MCF 10A (cell line): ENCODE results near the gene DCLK3. TPM values are rescaled to one million over a fixed set of nuclear protein-coding genes. Genes with fewer than 3 reads are reported as not detected.
A peak's percentile ranks its signal among the peaks of the same experiment; 100 is the strongest.

Experiments used
- BruUV-seq: library from RNA; stranded (reverse); fragments of 400-500 nt; replicated peaks from 2 replicates; lab custom pipeline; 2021; lab: Mats Ljungman, UMichigan
- CTCF ChIA-PET: fragments of 300-600 bp; sonication (Branson Sonifier 250); formaldehyde crosslinking; extraction: SDS; loops from one replicate; lab custom pipeline; 2021; ENCODE audit warnings: antibody characterized with exemption, inconsistent platforms; lab: Yijun Ruan, JAX
- POLR2A ChIA-PET: fragments of 300-600, 350-650 bp; sonication (Branson Sonifier 250); formaldehyde crosslinking; extraction: SDS; loops from one replicate; lab custom pipeline; 2020; ENCODE audit warnings: antibody characterized with exemption, inconsistent platforms; lab: Yijun Ruan, JAX
- DNase-seq: peaks from one replicate; pipeline ENCODE4 v3.0.0-alpha.2; 2018; ENCODE audit not compliant: unreplicated experiment
- H3K27ac Mint-ChIP-seq: one replicate; pipeline ENCODE4 v1.8.0; 2022; ENCODE audit warnings: mild to moderate bottlenecking, low read depth, mixed read lengths; ENCODE audit not compliant: unreplicated experiment
- H3K27me3 Mint-ChIP-seq: one replicate; pipeline ENCODE4 v1.8.0; 2022; ENCODE audit warnings: mixed read lengths; ENCODE audit not compliant: insufficient read depth, unreplicated experiment
- H3K36me3 Mint-ChIP-seq: one replicate; pipeline ENCODE4 v1.8.0; 2022; ENCODE audit warnings: mild to moderate bottlenecking, moderate library complexity, mixed read lengths; ENCODE audit not compliant: insufficient read depth, unreplicated experiment
- H3K4me1 Mint-ChIP-seq: one replicate; pipeline ENCODE4 v1.8.0; 2022; ENCODE audit warnings: mixed read lengths; ENCODE audit not compliant: insufficient read depth, unreplicated experiment
- H3K4me3 Mint-ChIP-seq: one replicate; pipeline ENCODE4 v1.8.0; 2022; ENCODE audit warnings: mild to moderate bottlenecking, moderate library complexity, mixed read lengths; ENCODE audit not compliant: unreplicated experiment
- H3K9me3 Mint-ChIP-seq: one replicate; pipeline ENCODE4 v1.8.0; 2022; ENCODE audit warnings: mixed read lengths; ENCODE audit not compliant: unreplicated experiment
- CTCF ChIP-seq: fragments of 200-600 bp; IDR thresholded peaks from one replicate; pipeline ENCODE4 v1.8.0; 2022; ENCODE audit warnings: antibody characterized with exemption, mild to moderate bottlenecking; ENCODE audit not compliant: unreplicated experiment
- intact Hi-C: fragments of 100-400 bp; cut with micrococcal nuclease; formaldehyde crosslinking; loops from 2 replicates; pipeline ENCODE4 v1.14.1; 2022
- total RNA-seq: library from RNA; stranded (reverse); gene quantifications from 2 replicates; pipeline ENCODE4 v1.2.3, GENCODE V29; 2022

The DCLK3 gene
- total RNA-seq, 1 experiment from 2014 or later = not detected

GRCh38 chr3:36804295-36805055 lies 40.1 kb upstream of the DCLK3 start:
- CTCF ChIA-PET = interaction anchor here (0.6 to 1.3 kb wide), 6 partner anchors 10 to 202 kb away, joined by 3 to 6 read pairs (median 4); no protein-coding TSS in a partner anchor
- intact Hi-C loops = no loop called here
- Mint-ChIP-seq H3K36me3 (no peaks in the 10 kb centered on the region), H3K4me3 (no peak overlapping the region), H3K27me3 (no peaks in the 10 kb centered on the region), H3K27ac (no peak overlapping the region), H3K4me1 (peaks cover 5% of the 10 kb centered on the region), H3K9me3 (no peaks in the 10 kb centered on the region)
- TF ChIP-seq CTCF = no peak
- no TSS peak for BruUV-seq
- DNase-seq = no peak
- POLR2A ChIA-PET = interaction anchor here (0.7 kb wide), 1 partner anchor 58 kb away, joined by 3 read pairs; no protein-coding TSS in a partner anchor

- POLR2A ChIA-PET = no interaction called here
Measured at GRCh38 chr3:36803091-36803791, 38.9 kb upstream of the DCLK3 start.

GRCh38 chr3:36800533-36801116 lies 36.3 kb upstream of the DCLK3 start:
- TF ChIP-seq CTCF = no peak
- Mint-ChIP-seq H3K36me3 (no peaks in the 10 kb centered on the region), H3K27ac (no peak overlapping the region), H3K4me1 (peaks cover 5% of the 10 kb centered on the region), H3K9me3 (no peaks in the 10 kb centered on the region), H3K27me3 (no peaks in the 10 kb centered on the region), H3K4me3 (no peak overlapping the region)
- intact Hi-C loops = no loop called here
- ChIA-PET POLR2A (no interaction called here), CTCF (interaction anchor here (0.8 to 1.4 kb wide), 3 partner anchors 9 to 160 kb away, joined by 3 to 4 read pairs (median 4); no protein-coding TSS in a partner anchor)
- no peak for DNase-seq
- no TSS peak for BruUV-seq

More at GRCh38 chr3:36803091-36803791, 38.9 kb upstream of the DCLK3 start:
- no peak for TF ChIP-seq CTCF
- BruUV-seq = no TSS peak
- no peak overlapping the region for H3K4me3 Mint-ChIP-seq
- CTCF ChIA-PET = no interaction called here
- intact Hi-C loops = no loop called here
- H3K27ac Mint-ChIP-seq = no peak overlapping the region
- no peaks in the 10 kb centered on the region for H3K27me3 Mint-ChIP-seq
- H3K4me1 Mint-ChIP-seq = peaks cover 5% of the 10 kb centered on the region
- no peaks in the 10 kb centered on the region for H3K36me3 Mint-ChIP-seq
- no peak for DNase-seq
- no peaks in the 10 kb centered on the region for H3K9me3 Mint-ChIP-seq

GRCh38 chr3:36796881-36797280 lies 32.5 kb upstream of the DCLK3 start:
- no peak for TF ChIP-seq CTCF
- H3K36me3 Mint-ChIP-seq = no peaks in the 10 kb centered on the region
- DNase-seq = peak; percentile 17
- CTCF ChIA-PET = interaction anchor here (1.0 kb wide), 1 partner anchor 228 kb away, joined by 3 read pairs; no protein-coding TSS in a partner anchor
- POLR2A ChIA-PET = no interaction called here
- no peak overlapping the region for H3K4me3 Mint-ChIP-seq
- peaks cover 2% of the 10 kb centered on the region for H3K27me3 Mint-ChIP-seq
- H3K4me1 Mint-ChIP-seq = peaks cover 5% of the 10 kb centered on the region
- H3K9me3 Mint-ChIP-seq = no peaks in the 10 kb centered on the region
- no TSS peak for BruUV-seq
- intact Hi-C loops = no loop called here
- no peak overlapping the region for H3K27ac Mint-ChIP-seq
